Neural cell (in vitro differentiated cells): Measurements from ENCODE around the gene PTPRG. TPM values are rescaled to one million over a fixed set of nuclear protein-coding genes. Genes with fewer than 3 reads are reported as not detected.

Experiments used
- H2AFZ ChIP-seq: fragments of 200-600, 300-800 bp; sonication (generic), shearing (Covaris generic); 2 replicates; pipeline ENCODE4 v1.6.0; 2014; ENCODE audit warnings: low read depth, mild to moderate bottlenecking, antibody characterized with exemption, low read length, moderate library complexity
- H3F3A ChIP-seq: fragments of 200-600 bp; shearing (Covaris generic); 2 replicates; pipeline ENCODE4 v1.6.1; 2016; ENCODE audit warnings: mild to moderate bottlenecking, moderate library complexity, mixed read lengths, antibody characterized with exemption, low read length; ENCODE audit not compliant: insufficient read depth, poor library complexity, severe bottlenecking
- H3K27ac ChIP-seq: fragments of 200-600, 300-800 bp; sonication (generic), shearing (Covaris generic); 2 replicates; pipeline ENCODE4 v1.5.1; 2014; ENCODE audit warnings: mild to moderate bottlenecking, low read length, moderate library complexity
- H3K27me3 ChIP-seq: fragments of 300-800, 200-600 bp; sonication (generic), shearing (Covaris generic); 2 replicates; pipeline ENCODE4 v1.6.0; 2014; ENCODE audit warnings: mild to moderate bottlenecking, low read depth, low read length, moderate library complexity; ENCODE audit not compliant: insufficient read depth
- H3K36me3 ChIP-seq: fragments of 300-800, 200-600 bp; sonication (generic), shearing (Covaris generic); 2 replicates; pipeline ENCODE4 v1.5.1; 2014; ENCODE audit warnings: mild to moderate bottlenecking, antibody characterized with exemption, low read length, moderate library complexity; ENCODE audit not compliant: insufficient read depth
- H3K4me2 ChIP-seq: fragments of 300-800, 200-600 bp; sonication (generic), shearing (Covaris generic); 2 replicates; pipeline ENCODE4 v1.6.0; 2014; ENCODE audit warnings: mild to moderate bottlenecking, low read length
- H3K4me3 ChIP-seq: fragments of 300-800, 200-600 bp; sonication (generic), shearing (Covaris generic); 2 replicates; pipeline ENCODE4 v1.5.1; 2014; ENCODE audit warnings: mild to moderate bottlenecking, low read length, moderate library complexity
- H3K79me2 ChIP-seq: fragments of 200-600 bp; shearing (Covaris generic); replicated peaks from 2 replicates; pipeline ENCODE4 v1.6.0; 2014; ENCODE audit warnings: mild to moderate bottlenecking, low read length, moderate library complexity; ENCODE audit not compliant: insufficient read depth
- H3K9ac ChIP-seq: fragments of 300-800, 200-600 bp; sonication (generic), shearing (Covaris generic); 2 replicates; pipeline ENCODE4 v1.6.1; 2016; ENCODE audit warnings: mild to moderate bottlenecking, low read length, mixed read lengths
- H3K9me2 ChIP-seq: fragments of 200-600 bp; shearing (Covaris generic); 2 replicates; pipeline ENCODE4 v1.6.1; 2016; ENCODE audit warnings: mild to moderate bottlenecking, low read length, mixed read lengths; ENCODE audit not compliant: insufficient read depth
- H3K9me3 ChIP-seq: fragments of 200-600, 300-800 bp; sonication (generic), shearing (Covaris generic); 2 replicates; pipeline ENCODE4 v1.6.1; 2016; ENCODE audit warnings: mild to moderate bottlenecking, mixed run types, low read length, moderate library complexity, mixed read lengths
- H4K20me1 ChIP-seq: fragments of 200-600 bp; shearing (Covaris generic); 2 replicates; pipeline ENCODE4 v1.6.1; 2016; ENCODE audit warnings: mild to moderate bottlenecking, mixed run types; ENCODE audit not compliant: insufficient read depth
- CTCF ChIP-seq: fragments of 450-650 bp; IDR thresholded peaks from 2 replicates; pipeline ENCODE4 v1.5.1; 2014; ENCODE audit warnings: antibody characterized with exemption, mild to moderate bottlenecking, moderate library complexity; ENCODE audit not compliant: poor library complexity, severe bottlenecking
- EP300 ChIP-seq: fragments of 450-650 bp; conservative IDR thresholded peaks from 2 replicates; pipeline ENCODE4 v1.6.1; 2014; ENCODE audit warnings: antibody characterized with exemption, mild to moderate bottlenecking, moderate library complexity; ENCODE audit not compliant: poor library complexity, severe bottlenecking
- EZH2 ChIP-seq: fragments of 200-600, 300-800 bp; shearing (Covaris generic), sonication (generic); IDR thresholded peaks from 2 replicates; pipeline ENCODE4 v1.6.1; 2014; ENCODE audit warnings: antibody characterized with exemption, low read length, borderline replicate concordance, mild to moderate bottlenecking; ENCODE audit not compliant: insufficient read depth, poor library complexity, severe bottlenecking
- MXI1 ChIP-seq: fragments of 450-650 bp; conservative IDR thresholded peaks from 2 replicates; pipeline ENCODE4 v1.6.1; 2014; ENCODE audit warnings: antibody characterized with exemption, mild to moderate bottlenecking; ENCODE audit not compliant: poor library complexity, severe bottlenecking
- POLR2AphosphoS5 ChIP-seq: IDR thresholded peaks from 2 replicates; pipeline ENCODE4 v1.6.1; 2012
- RAD21 ChIP-seq: fragments of 450-650 bp; conservative IDR thresholded peaks from 2 replicates; pipeline ENCODE4 v1.6.1; 2014; ENCODE audit warnings: antibody characterized with exemption, mild to moderate bottlenecking, moderate library complexity
- REST ChIP-seq: IDR thresholded peaks from 2 replicates; pipeline ENCODE4 v1.6.1; 2012; ENCODE audit warnings: borderline replicate concordance
- SMC3 ChIP-seq: fragments of 450-650 bp; conservative IDR thresholded peaks from 2 replicates; pipeline ENCODE4 v1.6.1; 2014; ENCODE audit warnings: antibody characterized with exemption, mild to moderate bottlenecking, moderate library complexity; ENCODE audit not compliant: poor library complexity
- polyA plus RNA-seq: library from polyadenylated mRNA; depleted of rRNA; stranded (reverse); fragments of >200 nt; gene quantifications from 2 replicates; pipeline ENCODE4 v1.2.3, GENCODE V29; 2014

PTPRG gene
- polyA plus RNA-seq, 1 donor from 2014 or later = 33.1 TPM

DNA sequence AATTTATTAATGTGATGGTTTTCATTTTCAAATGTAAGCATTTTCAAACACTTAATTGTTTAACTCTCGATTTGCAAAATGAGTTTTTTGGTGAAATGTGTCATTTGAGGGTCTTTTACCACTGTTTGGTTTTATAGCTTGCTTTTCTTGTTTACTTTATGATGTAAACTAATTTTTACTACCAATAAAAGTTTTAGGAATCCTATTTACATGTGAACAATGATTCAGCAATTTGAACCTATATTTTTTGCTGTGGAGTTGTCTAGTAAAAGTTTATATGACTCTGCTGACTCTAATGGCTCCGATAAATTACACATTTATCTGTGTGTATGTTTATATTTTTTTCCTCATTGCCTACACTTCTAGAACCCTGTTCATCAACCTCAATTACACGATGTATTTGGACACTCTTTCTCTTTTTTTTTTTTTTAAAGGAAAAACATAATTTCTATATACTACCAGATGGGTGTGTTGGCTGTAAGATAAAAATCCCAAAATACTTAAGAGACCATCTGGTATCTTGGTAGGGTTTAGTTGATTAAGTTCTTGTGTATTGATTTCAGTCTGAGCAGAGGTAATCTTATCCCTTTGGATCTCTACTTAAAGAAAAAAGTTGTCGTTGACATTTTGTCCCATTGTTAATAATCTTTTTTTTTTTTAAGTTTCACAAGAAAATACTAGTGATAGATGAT, 89.5 kb downstream of the PTPRG start:
- Histone ChIP-seq H3K79me2 (no peaks in the 10 kb centered on the region), H3K9ac (no peak overlapping the region), H3K9me3 (no peaks in the 10 kb centered on the region), H3K27me3 (no peaks in the 10 kb centered on the region), H3K36me3 (no peaks in the 10 kb centered on the region), H3K4me2 (no peak overlapping the region), H3K4me3 (no peak overlapping the region), H3F3A (no peaks in the 10 kb centered on the region), H2AFZ (no peak overlapping the region), H3K27ac (no peak overlapping the region), H4K20me1 (no peaks in the 10 kb centered on the region), H3K9me2 (no peaks in the 10 kb centered on the region)
- TF ChIP-seq RAD21 (no peak), REST (no peak), MXI1 (no peak), POLR2AphosphoS5 (no peak), EP300 (no peak), SMC3 (no peak), EZH2 (no peak), CTCF (no peak)

GRCh38 chr3:61657689-61658088, 96.3 kb downstream of the PTPRG start:
- no peak overlapping the region for H2AFZ ChIP-seq
- H3K9ac ChIP-seq = no peak overlapping the region
- no peaks in the 10 kb centered on the region for H3K9me3 ChIP-seq
- H4K20me1 ChIP-seq = no peaks in the 10 kb centered on the region
- H3K79me2 ChIP-seq = no peaks in the 10 kb centered on the region
- no peaks in the 10 kb centered on the region for H3K36me3 ChIP-seq
- no peaks in the 10 kb centered on the region for H3K27me3 ChIP-seq
- H3K27ac ChIP-seq = no peak overlapping the region
- no peak overlapping the region for H3K4me2 ChIP-seq
- no peaks in the 10 kb centered on the region for H3K9me2 ChIP-seq
- no peak overlapping the region for H3K4me3 ChIP-seq
- H3F3A ChIP-seq = no peaks in the 10 kb centered on the region
- TF ChIP-seq RAD21 (no peak), CTCF (no peak), SMC3 (no peak), EP300 (no peak)
